NAMALWA (cell line): ENCODE measurements around the gene KMT2E.
"Not testable (repeated sequence)": the region's sequence is repeated elsewhere in the genome, so short reads cannot be mapped to it uniquely, and the experiment has no call there.

Experiments
- DNase-seq: peaks from one replicate; pipeline ENCODE4 v3.0.0-alpha.2; 2015; ENCODE audit warnings: low spot score

The KMT2E gene

DNA sequence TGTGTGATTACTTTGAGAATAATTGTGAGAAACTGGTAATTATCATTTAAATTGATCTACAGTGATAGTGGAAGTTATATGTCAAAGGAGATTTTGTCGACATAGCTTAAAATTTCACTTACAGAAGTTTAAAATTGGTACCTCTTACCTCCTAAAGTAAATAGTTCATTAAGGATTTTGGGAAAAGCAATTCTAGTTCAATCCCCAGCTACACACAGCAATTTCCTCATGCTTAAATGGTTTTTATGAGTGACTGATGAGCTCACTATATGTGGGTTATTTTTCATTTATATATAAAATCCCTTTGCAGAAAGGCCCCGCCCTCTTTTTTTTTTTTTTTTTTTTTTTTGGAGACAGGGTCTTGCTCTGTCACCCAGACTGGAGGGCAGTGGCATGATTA is 12.7 kb downstream of the KMT2E start:
- DNase-seq: no peak

DNA sequence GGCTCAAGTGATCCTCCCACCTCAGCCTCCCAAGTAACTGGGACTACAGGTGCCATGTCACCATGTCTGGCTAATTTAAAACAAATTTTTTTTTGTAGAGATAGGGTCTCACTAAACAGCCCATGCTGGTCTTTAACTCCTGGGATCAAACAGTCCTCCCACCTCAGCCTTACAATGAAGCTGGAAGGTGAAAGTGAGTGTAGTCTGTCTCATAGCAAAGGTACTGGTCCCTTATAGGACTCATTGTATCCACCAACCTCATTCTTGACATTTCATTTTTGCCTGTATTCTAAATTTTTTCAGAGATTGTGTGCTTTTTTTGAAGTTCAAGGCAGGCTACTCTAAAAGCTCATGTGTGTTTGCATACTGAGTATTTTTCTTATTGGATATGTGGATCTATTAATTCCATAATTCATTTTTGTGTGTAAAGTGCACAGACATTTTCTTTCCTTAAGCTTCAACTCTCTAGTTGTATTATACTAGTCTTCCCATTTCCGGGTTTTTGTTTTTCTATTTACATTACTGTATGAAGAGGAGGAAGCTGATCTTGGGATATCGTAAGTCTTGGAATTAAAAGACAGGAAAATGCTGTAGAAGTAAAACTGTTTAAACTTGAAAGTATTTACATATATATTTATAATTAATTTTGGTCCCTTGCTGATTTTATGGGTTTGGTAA is 13.3 kb downstream of the KMT2E start:
- no peak for DNase-seq

DNA sequence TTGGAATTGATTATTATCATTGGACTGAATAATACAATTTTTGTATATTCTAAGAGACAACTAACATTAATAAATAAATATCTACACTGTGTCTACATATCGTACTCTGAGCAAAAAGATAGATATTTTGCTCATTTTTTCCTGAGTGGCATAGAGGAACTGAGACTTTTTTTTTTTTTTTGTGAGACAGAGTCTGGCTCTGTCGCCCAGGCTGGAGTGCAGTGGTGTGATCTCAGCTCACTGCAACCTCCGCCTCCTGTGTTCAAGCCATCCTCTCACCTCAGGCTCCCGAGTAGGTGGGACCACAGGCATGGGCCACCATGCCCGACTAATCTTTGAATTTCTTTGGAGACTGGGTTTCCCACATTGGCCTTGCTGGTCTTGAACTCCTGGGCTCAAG is 14.0 kb downstream of the KMT2E start:
- DNase-seq: no peak

DNA sequence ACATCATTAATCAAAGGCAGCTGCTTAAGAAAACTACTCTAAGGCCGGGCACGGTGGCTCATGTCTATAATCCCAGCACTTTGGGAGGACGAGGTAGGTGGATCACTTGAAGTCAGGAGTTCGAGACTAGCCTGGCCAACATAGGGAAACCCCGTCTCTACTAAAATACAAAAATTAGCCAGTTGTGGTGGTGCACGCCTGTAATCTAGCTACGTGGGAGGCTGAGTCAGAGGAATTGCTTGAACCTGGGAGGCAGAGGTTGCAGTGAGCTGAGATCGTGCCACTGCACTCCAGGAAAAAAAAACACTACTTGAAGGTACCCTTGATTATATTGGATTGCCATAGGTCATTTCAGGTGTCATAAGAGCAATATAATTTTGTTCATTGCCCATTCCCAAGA is 14.9 kb downstream of the KMT2E start:
- not testable (repeated sequence) for DNase-seq

DNA sequence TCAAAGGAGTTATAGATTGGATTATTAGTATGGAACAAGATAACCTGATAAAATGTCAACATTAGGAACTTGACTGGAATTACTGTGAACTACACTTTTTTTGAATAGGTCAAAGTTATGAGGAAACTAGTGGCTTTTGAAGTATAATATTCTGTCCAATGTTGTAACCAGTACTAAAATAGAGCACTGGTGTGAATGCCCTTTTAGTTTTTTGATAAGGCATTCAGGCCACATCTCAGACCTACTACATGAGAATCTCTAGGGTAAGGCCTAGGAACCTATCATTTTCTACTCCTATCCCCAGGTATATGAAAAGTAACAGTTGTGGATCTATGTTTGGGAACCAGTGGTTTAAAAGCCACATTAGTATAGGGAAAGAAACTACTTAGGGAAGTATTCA is 16.4 kb downstream of the KMT2E start:
- DNase-seq: no peak

DNA sequence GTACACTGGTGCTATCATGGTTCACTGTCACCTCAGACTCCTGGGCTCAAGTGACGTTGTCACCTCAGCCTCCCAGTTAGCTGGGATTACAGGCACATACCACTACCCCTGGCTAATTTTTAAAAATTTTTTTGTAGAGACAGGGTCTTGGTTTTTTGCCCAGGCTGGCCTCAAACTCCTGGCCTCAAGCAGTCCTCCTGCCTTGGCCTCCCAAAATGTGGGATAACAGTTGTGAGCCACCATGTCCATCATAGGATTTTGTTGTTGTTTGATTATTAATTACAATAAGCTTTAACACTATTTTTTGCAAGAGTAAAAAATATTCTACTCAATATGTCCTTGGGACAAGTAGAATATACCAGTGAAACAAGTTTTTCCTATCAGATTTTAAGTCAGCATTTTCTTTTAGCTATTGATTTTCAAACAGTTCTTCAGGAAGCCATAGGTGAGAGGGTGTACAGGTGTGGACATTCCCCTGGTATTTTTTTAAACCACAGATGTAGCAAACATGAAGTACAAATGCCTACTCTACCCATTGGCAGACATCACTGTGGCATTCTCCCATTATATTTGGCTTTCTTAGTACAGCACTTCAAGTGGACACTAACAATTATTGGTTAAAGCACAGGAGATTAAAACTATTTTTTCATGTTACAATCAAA is 18.7 kb downstream of the KMT2E start:
- DNase-seq: no peak

DNA sequence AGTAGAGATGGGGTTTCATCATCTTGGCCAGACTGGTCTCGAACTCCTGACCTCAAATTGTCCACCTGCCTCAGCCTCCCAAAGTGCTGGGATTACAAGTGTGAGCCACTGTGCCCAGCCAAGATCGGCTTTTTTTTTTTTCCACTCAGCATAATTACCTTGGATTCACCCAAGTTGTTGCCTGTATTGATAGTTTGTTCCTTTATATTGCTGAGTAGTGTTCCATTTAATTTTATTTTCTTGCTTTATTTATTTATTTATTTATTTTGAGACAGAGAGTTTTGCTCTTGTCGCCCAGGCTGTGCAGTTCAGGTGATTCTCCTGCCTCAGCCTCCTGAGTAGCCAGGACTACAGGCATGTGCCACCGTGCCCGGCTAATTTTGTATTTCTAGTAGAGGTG is 21.3 kb downstream of the KMT2E start:
- no peak for DNase-seq

DNA sequence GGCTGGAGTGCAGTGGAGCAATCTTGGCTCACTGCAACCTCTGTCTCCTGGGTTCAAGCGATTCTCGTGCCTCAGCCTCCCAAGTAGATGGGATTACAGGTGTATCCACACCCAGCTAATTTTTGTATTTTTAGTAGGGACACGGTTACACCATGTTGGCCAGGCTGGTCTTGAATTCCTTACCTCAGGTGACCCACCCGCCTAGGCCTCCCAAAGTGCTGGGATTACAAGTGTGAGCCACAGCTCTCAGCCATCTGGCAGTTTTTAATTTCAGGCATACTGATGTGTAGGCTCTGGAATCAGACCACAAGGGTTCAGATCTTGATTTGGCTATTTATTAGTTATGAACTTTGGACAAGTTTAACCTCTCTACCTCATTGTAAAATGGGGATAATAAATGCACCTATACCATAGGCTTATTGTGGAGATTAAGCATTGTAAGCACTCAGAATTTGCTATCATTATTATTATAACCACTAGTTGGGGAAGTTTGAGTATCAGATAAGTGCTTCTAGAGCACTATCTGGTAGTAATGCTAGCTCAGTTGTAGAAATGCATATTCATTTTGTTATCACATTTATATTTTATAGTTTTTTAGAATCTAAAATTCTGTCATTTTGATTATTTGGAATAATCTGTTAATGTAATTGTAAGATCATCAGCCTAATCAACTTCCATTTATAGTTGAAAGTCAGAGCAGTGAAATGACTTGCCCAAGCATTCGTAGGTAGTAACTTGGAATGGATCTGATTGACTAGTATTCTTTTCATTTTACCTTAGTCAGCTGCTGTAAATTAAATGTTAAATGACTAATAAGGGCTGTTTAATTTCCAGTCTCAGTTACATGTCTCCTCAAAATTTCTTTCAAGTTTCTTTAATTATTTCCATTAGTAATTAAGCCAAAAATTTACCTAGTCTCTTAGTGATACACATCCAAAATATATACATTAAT is 22.5 kb downstream of the KMT2E start:
- DNase-seq: no peak

DNA sequence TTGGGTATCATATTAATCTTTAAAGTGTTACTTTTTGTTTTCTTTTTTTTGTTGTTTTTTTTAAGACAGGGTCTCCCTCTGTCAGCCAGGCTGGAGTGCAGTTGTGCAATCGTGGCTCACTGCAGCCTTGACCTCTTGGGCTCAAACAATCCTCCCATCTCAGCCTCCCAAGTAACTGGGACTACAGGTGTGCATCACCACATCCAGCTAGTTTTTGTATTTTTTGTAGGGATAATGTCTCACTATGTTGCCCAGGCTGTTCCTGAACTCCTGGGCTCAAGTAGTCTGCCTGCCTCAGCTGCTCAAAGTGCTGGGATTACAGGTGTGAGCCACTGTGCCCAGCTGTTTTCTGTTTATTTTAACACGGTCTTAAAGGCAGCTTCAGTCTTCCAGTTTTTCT is 23.3 kb downstream of the KMT2E start:
- DNase-seq: no peak

DNA sequence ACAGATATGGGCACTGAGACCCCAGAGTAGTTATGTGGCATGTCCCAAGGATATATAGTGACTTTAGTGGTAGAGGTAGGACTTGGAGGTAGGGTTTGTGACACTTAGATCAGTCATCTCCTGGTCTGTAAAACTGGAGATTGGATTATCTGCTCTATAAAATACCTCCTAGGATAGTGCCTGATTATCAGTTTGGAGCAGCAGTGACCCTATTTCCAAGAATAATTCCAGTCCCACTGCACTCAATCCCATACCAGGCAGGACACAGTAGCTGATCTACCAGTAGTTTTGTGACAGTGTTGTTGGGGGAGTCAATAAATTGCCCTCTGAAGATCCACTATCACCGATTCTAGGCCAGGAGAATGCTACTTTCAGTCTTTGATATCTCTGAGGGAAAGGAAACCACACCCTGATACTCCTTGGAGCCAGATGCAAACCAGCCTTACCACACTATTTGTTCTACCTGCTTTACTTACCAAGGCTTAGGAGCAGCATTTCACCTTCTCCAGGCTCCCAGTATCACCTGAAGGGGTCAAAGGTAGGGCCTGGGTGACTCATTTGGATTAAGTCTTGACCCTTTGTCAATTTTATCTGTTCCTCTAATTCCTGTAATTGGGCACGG is 30.6 kb downstream of the KMT2E start:
- DNase-seq: no peak

DNA sequence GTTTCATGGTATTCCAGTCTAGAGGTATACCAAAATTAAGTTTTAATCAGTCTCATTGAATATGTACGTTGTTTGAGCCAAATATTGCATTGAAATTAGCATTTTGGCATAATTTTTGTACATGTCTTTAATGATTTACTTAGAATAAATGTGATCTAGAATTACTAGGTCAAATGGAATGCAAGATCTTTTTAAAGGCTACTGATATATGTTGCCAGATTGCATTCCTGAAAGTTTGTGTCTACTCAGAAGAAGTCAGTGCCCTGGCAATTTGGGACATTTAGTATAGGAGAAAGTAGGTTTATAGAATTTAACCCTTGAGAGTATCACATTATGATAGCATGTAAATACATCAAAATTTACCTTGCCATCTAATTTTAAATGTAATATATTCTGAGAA is 32.4 kb downstream of the KMT2E start:
- no peak for DNase-seq

DNA sequence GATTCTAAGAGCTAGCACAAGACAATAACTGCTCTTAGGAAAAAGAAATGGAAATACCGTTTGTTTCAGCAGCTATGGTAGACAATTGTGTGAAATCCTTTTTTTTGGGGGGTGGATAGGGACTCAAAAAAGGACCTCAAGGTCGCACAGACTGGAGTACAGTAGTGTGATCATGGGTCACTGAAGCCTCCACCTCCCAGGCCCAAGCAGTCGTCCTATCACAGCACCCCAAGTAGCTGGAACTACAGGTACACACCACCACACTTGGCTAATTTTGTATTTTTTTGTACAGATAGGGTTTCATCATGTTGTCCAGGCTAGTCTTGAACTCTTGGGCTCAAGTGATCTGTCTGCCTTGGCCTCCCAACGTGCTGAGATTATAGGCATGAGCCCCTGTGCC is 33.9 kb downstream of the KMT2E start:
- no peak for DNase-seq

DNA sequence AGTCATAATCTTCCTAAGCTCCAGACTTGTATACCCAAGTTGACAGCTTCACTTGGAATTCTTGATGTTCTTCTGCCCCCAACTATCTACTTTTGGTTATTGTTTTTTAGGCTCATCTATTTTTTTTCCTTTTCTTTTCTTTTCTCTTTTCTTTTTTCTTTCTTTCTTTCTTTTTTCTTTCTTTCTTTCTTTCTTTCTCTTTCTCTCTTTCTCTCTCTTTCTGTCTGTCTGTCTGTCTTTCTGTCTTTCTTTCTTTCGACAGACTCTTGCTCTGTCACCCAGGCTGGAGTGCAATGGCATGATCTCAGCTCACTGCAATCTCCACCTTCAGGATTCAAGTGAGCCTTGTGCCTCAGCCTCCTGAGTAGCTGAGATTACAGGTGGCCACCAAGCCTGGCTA is 36.5 kb downstream of the KMT2E start:
- DNase-seq: no peak

DNA sequence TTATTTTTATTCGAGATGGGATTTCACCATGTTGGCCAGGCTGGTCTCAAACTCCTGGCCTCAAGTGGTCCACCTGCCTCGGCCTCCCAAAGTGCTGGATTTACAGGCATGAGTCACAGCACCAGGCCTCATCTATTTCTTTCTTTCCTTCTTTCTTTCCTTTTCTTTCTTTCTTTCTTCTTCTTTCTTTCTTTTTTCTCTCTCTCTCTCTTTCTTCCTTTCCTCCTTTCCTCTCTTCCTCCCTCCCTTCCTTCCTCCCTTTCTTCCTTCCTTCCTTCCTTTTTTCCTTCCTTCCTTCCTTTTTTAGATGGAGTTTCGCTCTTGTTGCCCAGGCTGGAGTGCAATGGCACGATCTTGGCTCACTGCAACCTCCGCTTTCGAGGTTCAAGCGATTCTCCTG is 36.9 kb downstream of the KMT2E start:
- not testable (repeated sequence) for DNase-seq

DNA sequence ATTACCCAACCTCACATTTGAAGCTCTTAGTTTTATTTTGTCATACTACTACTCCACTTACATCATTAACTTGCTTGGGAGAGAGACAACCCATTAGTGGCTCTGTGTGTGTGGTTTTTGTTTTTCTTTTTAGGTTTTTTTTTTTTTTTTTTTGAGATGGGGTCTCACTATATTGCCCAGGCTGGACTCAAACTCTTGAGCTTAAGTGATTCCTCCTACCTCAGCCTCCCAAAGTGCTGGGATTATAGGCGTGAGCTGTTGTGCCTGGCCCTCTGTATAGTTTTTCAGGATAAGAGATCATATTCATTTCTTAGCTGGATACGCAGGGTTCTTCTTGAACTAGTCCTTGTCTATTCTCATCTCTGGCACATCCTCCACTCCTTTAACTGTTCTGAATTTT is 41.1 kb downstream of the KMT2E start:
- no peak for DNase-seq

DNA sequence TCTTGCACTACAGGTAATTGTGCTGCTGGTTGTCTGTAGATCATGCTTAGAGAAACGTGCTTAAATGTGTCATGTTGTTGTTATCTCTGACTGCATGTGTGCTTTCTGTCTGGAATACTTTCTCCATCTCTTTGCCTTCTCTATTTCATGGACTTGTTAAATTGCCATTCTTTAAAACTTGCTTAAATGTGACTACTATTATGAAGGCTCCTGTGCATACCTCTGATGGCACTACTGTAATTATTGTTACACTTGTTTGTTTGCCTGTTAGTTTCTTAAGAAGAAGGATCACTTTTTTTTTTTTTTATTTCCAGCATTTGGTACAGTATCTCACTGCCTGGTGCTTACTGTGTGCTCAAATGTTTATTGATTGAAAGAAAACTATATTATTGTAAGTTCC is 41.6 kb downstream of the KMT2E start:
- no peak for DNase-seq

DNA sequence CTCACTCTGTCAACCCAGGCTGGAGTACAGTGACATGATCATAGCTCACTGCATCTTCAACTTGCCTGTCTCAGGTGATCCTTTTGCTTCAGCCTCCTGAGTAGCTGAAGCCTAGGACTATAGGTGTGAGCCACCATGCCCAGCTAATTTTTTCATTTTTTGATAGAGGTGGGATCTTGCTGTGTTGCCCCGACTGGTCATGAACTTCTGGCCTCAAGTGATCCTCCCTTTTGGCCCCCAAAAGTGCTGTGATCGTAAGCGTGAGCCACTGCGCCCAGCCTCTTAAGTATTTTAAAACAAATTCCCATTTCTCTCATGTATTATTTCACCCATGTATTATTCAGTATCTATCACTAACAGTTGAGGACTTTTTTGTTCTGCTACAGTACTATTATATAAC is 43.5 kb downstream of the KMT2E start:
- no peak for DNase-seq

DNA sequence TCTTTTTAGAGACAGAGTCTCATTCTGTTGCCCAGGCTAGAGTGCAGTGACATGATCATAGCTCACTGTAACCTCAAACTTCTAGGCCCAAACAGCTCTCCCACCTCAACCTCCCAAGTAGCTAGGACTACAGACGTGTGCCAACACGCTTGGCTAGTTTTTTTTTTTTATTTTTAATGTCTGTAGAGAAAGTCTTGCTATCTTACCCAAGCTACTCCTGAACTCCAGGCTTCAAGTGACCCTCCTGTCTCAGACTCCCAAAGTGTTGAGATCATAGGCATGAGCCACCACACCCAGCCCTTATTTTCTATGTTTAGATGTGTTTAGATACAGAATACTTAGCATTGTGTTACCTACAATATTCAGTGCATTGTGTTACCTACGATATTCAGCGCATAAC is 46.4 kb downstream of the KMT2E start:
- DNase-seq: no peak

DNA sequence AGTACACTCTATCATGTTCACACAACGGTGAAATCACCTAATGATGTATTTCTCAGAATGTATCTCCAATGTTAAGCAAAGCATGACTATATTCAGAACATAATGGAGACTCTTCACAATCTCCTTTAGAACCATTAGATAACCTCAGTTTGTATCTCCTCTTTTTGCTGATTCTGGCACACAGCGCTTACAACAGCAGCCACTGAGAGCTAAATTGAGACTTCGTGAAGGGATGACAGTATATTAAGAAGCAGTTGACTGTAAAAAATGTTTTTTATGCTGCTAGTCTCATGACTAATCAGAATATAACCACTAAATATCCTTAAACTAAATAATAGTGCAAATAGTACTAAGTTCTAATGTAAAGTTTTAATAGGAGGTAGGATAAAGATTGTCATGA is 46.9 kb downstream of the KMT2E start:
- DNase-seq: no peak

DNA sequence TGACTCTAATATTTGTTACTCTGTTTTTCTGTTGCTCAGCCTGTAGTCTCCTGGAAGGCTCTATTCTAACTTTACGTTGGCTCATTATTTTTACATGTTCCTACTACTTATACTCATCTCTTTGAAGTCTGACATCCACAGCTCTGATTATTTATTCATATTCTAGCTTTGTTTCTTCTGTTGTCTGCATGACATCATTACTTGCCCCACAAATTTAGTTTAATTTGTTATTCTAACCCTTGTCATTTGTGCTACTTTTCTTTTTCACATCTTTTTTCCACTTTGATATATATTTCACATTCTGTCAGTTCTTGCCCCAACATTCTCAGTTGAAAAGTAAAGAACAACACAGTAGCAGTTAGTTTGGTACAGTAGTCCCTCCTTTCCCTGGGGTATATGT is 51.1 kb downstream of the KMT2E start:
- no peak for DNase-seq

DNA sequence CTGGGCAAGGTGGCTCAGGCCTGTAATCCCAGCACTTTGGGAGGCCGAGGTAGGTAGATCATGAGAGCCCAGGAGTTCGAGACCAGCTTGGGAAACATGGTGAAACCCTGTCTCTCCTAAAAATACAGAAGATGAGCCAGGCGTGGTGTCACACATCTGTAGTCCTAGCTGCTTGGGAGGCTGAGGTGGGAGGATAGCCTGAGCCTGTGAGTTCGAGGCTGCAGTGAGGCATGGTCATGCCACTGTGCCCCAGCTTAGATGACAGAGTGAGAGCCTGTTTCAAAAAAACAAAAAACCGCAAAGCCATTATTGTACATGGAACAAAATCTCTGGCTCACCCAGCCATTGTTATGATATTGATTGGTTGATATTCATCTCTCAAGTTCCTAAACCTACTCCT is 53.7 kb downstream of the KMT2E start:
- no peak for DNase-seq

DNA sequence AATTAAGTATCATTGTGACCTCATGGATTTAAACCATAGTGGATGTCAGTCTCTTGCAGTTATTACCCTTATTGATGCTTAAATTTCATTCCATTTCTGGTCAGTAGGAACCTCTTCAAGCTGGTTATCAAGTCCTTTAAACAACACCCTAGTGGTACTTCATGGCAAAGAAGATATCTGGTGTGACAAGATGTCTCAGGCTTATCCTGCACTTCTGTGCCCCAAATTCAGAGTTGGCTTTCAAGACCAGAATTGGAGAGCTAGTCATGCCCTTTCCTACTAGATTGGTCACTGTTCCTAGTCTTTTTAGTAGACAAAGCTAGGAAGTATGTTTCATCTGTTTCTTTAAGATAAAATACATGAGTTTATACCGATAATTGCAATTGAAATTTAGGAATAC is 54.9 kb downstream of the KMT2E start:
- peak; percentile 34 for DNase-seq

DNA sequence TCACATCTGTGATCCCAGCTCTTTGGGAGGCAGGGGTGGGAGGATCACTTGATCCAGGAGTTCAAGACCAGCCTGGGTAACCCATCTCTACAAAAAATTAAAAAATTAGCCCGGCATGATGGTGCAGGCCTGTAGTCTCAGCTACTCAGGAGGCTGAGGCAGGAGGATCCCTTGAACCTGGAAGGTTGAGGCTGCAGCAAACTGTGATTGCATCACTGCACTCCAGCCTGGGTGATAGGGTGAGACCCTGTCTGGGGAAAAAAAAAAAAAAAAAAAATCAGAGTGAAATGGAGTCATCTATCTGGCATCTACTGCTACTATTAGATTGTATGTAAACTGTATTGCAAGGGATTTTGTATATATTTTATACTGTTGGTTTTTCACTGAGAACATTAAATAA is 59.1 kb downstream of the KMT2E start:
- no peak for DNase-seq
